HepG2 (cell line): ENCODE results near the gene ANGPTL2. TPM values are rescaled to one million over a fixed set of nuclear protein-coding genes. Genes with fewer than 3 reads are reported as not detected.

Experiments
- ATAC-seq: fragments of 200-7000 bp; cut with Tn5 transposase; 3 replicates; pipeline ENCODE4 v1.9.1; 2020; ENCODE audit warnings: mild to moderate bottlenecking, moderate library complexity
- BruUV-seq: library from RNA; stranded (reverse); fragments of 400-500 nt; replicated peaks from 2 replicates; lab custom pipeline; 2021; lab: Mats Ljungman, UMichigan
- CTCF ChIA-PET: fragments of 300-600 bp; formaldehyde crosslinking; extraction: SDS; loops from one replicate; lab custom pipeline; 2021; ENCODE audit warnings: low total read pairs, inconsistent platforms, low intra/inter-chr PET ratio; lab: Yijun Ruan, JAX
- POLR2A ChIA-PET: fragments of 350-600 bp; sonication (Branson Sonifier 250); formaldehyde crosslinking; loops from one replicate; lab custom pipeline; 2020; ENCODE audit warnings: antibody characterized with exemption, inconsistent platforms; lab: Yijun Ruan, JAX
- DNase-seq: peaks from one replicate; pipeline ENCODE4 v3.0.0-alpha.2; 2015; ENCODE audit warnings: low spot score
- FAIRE-seq: peaks from 3 replicates; lab custom pipeline; 2011; peaks lifted over from hg19 to GRCh38; lab: Jason Lieb, UNC
- H2AFZ ChIP-seq: one replicate; pipeline ENCODE4 v1.6.1; 2011; ENCODE audit warnings: low read length, inconsistent platforms
- H3K27ac ChIP-seq: fragments of 300-600 bp; 3 replicates; pipeline ENCODE4 v1.8.0; 2011; ENCODE audit warnings: mixed run types, mild to moderate bottlenecking, mixed read lengths, low read length, inconsistent platforms; ENCODE audit not compliant: insufficient read depth; ENCODE audit errors: extremely low read length
- H3K27me3 ChIP-seq, 2 experiments: fragments of 200-600 bp in 1 of 2; 2 replicates in 1 of 2; 3 replicates in 1 of 2; pipeline versions ENCODE4 v1.6.0 to v1.8.0; 2011; ENCODE audit warnings: low read length in 2 of 2, mild to moderate bottlenecking in 2 of 2, moderate library complexity in 2 of 2, inconsistent platforms in 1 of 2; ENCODE audit not compliant: insufficient read depth in 2 of 2, control insufficient read depth in 1 of 2
- H3K36me3 ChIP-seq, 2 experiments: fragments of 200-600 bp in 1 of 2; replicated peaks in 1 of 2; 2 replicates in 1 of 2; 3 replicates in 1 of 2; pipeline versions ENCODE4 v1.5.1 to v1.8.0; 2011; ENCODE audit warnings: low read length in 2 of 2, inconsistent platforms in 1 of 2; ENCODE audit not compliant: insufficient read depth in 2 of 2, control insufficient read depth in 1 of 2
- H3K4me1 ChIP-seq: 2 replicates; pipeline ENCODE4 v1.5.1; 2012; ENCODE audit warnings: low read length, inconsistent platforms; ENCODE audit not compliant: insufficient read depth
- H3K4me2 ChIP-seq: 2 replicates; pipeline ENCODE4 v1.6.0; 2011; ENCODE audit warnings: low read depth, low read length, inconsistent platforms
- H3K4me3 ChIP-seq, 3 experiments: fragments of 200-600 bp in 1 of 3; sonication (generic), shearing (Covaris generic) in 1 of 3; replicated peaks in 1 of 3; 2 replicates each; pipeline ENCODE4 v1.5.1; 2011 to 2016; ENCODE audit warnings: low read length in 3 of 3, inconsistent platforms in 2 of 3, low read depth in 2 of 3, mild to moderate bottlenecking in 2 of 3, control low read depth in 1 of 3, mixed read lengths in 1 of 3; ENCODE audit not compliant: insufficient read depth in 1 of 3
- H3K79me2 ChIP-seq: one replicate; pipeline ENCODE4 v1.6.1; 2011; ENCODE audit warnings: low read length, inconsistent platforms; ENCODE audit not compliant: insufficient read depth
- H3K9ac ChIP-seq: 2 replicates; pipeline ENCODE4 v1.6.0; 2011; ENCODE audit warnings: mild to moderate bottlenecking, low read depth, low read length, inconsistent platforms; ENCODE audit not compliant: insufficient read depth
- H3K9me3 ChIP-seq: 2 replicates; pipeline ENCODE4 v1.5.1; 2012; ENCODE audit warnings: mild to moderate bottlenecking, low read length
- H4K20me1 ChIP-seq: 2 replicates; pipeline ENCODE4 v1.6.0; 2011; ENCODE audit warnings: inconsistent platforms, mild to moderate bottlenecking, low read length, moderate library complexity; ENCODE audit not compliant: insufficient read depth
- ATM ChIP-seq: fragments of 450-650 bp; IDR thresholded peaks from 2 replicates; pipeline ENCODE4 v1.7.1; 2017; ENCODE audit warnings: mild to moderate bottlenecking, borderline replicate concordance
- CAMTA2 ChIP-seq: sonication (generic); formaldehyde crosslinking; IDR thresholded peaks from 2 replicates; pipeline ENCODE4 v1.4.0; 2020; ENCODE audit warnings: mild to moderate bottlenecking, missing genetic modification reagents, borderline replicate concordance
- EP300 ChIP-seq, 3 experiments: sonication (generic) in 1 of 3; formaldehyde crosslinking in 1 of 3; IDR thresholded peaks; 2 replicates each; pipeline versions ENCODE4 v1.5.1 to v1.6.1; 2011 to 2020; ENCODE audit warnings: low read depth in 2 of 3, low read length in 2 of 3, borderline replicate concordance in 1 of 3, improper control_type of control experiment in 1 of 3, mild to moderate bottlenecking in 1 of 3, missing genetic modification reagents in 1 of 3, moderate library complexity in 1 of 3
- EZH2 ChIP-seq: conservative IDR thresholded peaks from 2 replicates; pipeline ENCODE4 v1.6.1; 2012; ENCODE audit warnings: mild to moderate bottlenecking, low read depth, low read length, moderate library complexity
- GATAD2A ChIP-seq: IDR thresholded peaks from 2 replicates; pipeline ENCODE4 v1.6.1; 2016
- GLI4 ChIP-seq: sonication (generic); formaldehyde crosslinking; IDR thresholded peaks from 2 replicates; pipeline ENCODE4 v1.5.1; 2020; ENCODE audit warnings: missing genetic modification reagents, mild to moderate bottlenecking, moderate library complexity, borderline replicate concordance
- HMG20B ChIP-seq: conservative IDR thresholded peaks from 2 replicates; pipeline ENCODE4 v1.6.1; 2016; ENCODE audit warnings: missing genetic modification reagents, missing compliant biosample characterization
- KLF13 ChIP-seq: sonication (generic); formaldehyde crosslinking; IDR thresholded peaks from 2 replicates; pipeline ENCODE4 v1.4.0; 2020; ENCODE audit warnings: mild to moderate bottlenecking, missing genetic modification reagents
- KLF6 ChIP-seq: IDR thresholded peaks from 2 replicates; pipeline ENCODE4 v1.8.0; 2016; ENCODE audit warnings: missing biosample characterization, missing genetic modification reagents
- MAZ ChIP-seq, 2 experiments: sonication (generic) in 1 of 2; formaldehyde crosslinking in 1 of 2; IDR thresholded peaks; 2 replicates each; pipeline versions ENCODE4 v1.5.0 to v1.6.1; 2012 to 2020; ENCODE audit warnings: low read depth in 2 of 2, mild to moderate bottlenecking in 2 of 2, borderline replicate concordance in 1 of 2, improper control_type of control experiment in 1 of 2, low read length in 1 of 2, missing genetic modification reagents in 1 of 2, moderate library complexity in 1 of 2
- MEF2D ChIP-seq: sonication (generic); formaldehyde crosslinking; IDR thresholded peaks from 2 replicates; pipeline ENCODE4 v1.5.1; 2020; ENCODE audit warnings: mild to moderate bottlenecking, missing genetic modification reagents
- MIXL1 ChIP-seq: IDR thresholded peaks from 2 replicates; pipeline ENCODE4 v1.6.1; 2016
- NFE2L1 ChIP-seq: sonication (generic); formaldehyde crosslinking; IDR thresholded peaks from 2 replicates; pipeline ENCODE4 v1.4.0; 2020; ENCODE audit warnings: missing genetic modification reagents, mild to moderate bottlenecking, borderline replicate concordance
- NPAS2 ChIP-seq: sonication (generic); formaldehyde crosslinking; IDR thresholded peaks from 2 replicates; pipeline ENCODE4 v1.8.0; 2022; ENCODE audit warnings: mild to moderate bottlenecking, missing genetic modification reagents, borderline replicate concordance
- RBFOX2 ChIP-seq: fragments of 200-400 bp; formaldehyde crosslinking; IDR thresholded peaks from 2 replicates; pipeline ENCODE4 v1.6.1; 2017; ENCODE audit warnings: low read depth, mild to moderate bottlenecking, low read length
- RFX1 ChIP-seq: fragments of 450-650 bp; IDR thresholded peaks from 2 replicates; pipeline ENCODE4 v1.6.1; 2017
- SMYD3 ChIP-seq: sonication (generic); formaldehyde crosslinking; IDR thresholded peaks from 2 replicates; pipeline ENCODE4 v1.8.1; 2023; ENCODE audit warnings: mild to moderate bottlenecking, missing genetic modification reagents
- U2AF1 ChIP-seq: fragments of 200-400 bp; formaldehyde crosslinking; optimal IDR thresholded peaks from 2 replicates; pipeline ENCODE3; 2017; ENCODE audit warnings: mild to moderate bottlenecking, low read depth, low read length
- ZNF224 ChIP-seq: sonication (generic); formaldehyde crosslinking; IDR thresholded peaks from 2 replicates; pipeline ENCODE4 v1.5.0; 2020; ENCODE audit warnings: mild to moderate bottlenecking, missing genetic modification reagents
- ZNF746 ChIP-seq: sonication (generic); formaldehyde crosslinking; IDR thresholded peaks from 2 replicates; pipeline ENCODE4 v1.8.0; 2022; ENCODE audit warnings: mild to moderate bottlenecking, missing genetic modification reagents
- ZNF816 ChIP-seq: sonication (generic); formaldehyde crosslinking; IDR thresholded peaks from 2 replicates; pipeline ENCODE4 v1.8.0; 2022; ENCODE audit warnings: missing genetic modification reagents, mild to moderate bottlenecking, borderline replicate concordance
- WGBS: methylation state at CpG from one replicate; pipeline ENCODE4 v1.1.6; 2017; ENCODE audit warnings: low lambda C conversion rate; 5-methylcytosine and 5-hydroxymethylcytosine counted together
- in situ Hi-C: cut with HindIII; loops from 2 replicates; pipeline ENCODE4 v1.10.0; 2017; ENCODE audit warnings: low pct_unique_long_range_greater_than_20kb; ENCODE audit not compliant: extremely low pct_ligation_motif_present
- intact Hi-C: fragments of 100-400 bp; cut with micrococcal nuclease; formaldehyde crosslinking; loops from one replicate; pipeline ENCODE4 v1.10.0; 2022; ENCODE audit not compliant: unreplicated experiment
- polyA plus RNA-seq, 8 experiments: library from polyadenylated mRNA; depleted of rRNA in 3 of 8; stranded (reverse) in 7 of 8; unstranded in 1 of 8; fragments of >200 nt; fragmentation: Illumina TruSeq in 4 of 8; extraction: Trizol in 4 of 8; gene quantifications; 2 replicates each; pipeline versions ENCODE4 v1.2.1 to v1.2.3, GENCODE V29; 2011 to 2016; ENCODE audit warnings: low read depth in 4 of 8, missing spikeins in 1 of 8, mixed read lengths in 1 of 8; ENCODE audit not compliant: insufficient read depth in 1 of 8
- total RNA-seq, 5 experiments: library from RNA; depleted of rRNA; stranded (reverse); fragments of >200 nt; fragmentation: Illumina TruSeq; extraction: Trizol; gene quantifications; 2 replicates each; pipeline ENCODE4 v1.2.3, GENCODE V29; 2016; ENCODE audit warnings: low read depth in 1 of 5

ANGPTL2 gene
- total and polyA plus RNA-seq, 2 of the 13 experiments (the other 11 are each of a cell fraction or from before 2014, with no cell fraction given) = 0.91 to 21.0 TPM

DNA sequence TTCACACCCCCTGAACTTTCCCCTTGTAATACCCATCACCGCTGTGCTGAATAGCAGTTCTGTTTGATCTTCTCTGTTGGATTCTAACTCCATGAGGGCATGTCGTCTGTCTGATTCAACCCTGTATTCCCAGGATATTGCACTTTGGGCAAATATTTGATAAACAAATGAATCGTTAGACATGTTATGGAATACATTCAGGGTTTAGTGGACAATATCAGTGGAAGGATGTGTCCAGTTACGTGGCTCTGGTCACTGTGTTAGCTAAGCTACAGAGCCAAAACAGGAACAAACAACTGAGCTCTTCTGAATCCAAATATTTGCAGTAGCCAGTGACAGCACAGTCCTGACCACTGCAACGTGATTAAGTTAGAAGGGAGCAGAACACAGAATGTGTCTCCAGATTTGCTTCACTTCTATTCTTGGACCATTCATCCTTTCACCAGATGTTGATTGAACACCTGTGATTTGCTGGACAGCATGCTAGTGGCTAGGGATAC lies 13.2 kb downstream of the ANGPTL2 start:
- Histone ChIP-seq H3K36me3 (no peaks in the 10 kb centered on the region), H3K27ac (peak overlapping the region; percentile 81), H3K9me3 (no peaks in the 10 kb centered on the region), H2AFZ (no peak overlapping the region), H3K27me3 (no peaks in the 10 kb centered on the region), H3K9ac (peak overlapping the region; percentile 66; the same call in 1 of the 2 replicates), H3K4me2 (peak overlapping the region; percentile 74), H4K20me1 (no peaks in the 10 kb centered on the region), H3K79me2 (no peaks in the 10 kb centered on the region), H3K4me1 (peaks cover 74% of the 10 kb centered on the region), H3K4me3 (peak overlapping the region in 1 of 3 experiments; percentile 45; a peak in 1 of 6 replicates)
- CTCF ChIA-PET = no interaction called here
- peak; percentile 85 for DNase-seq
- peak; percentile 86 for ATAC-seq
- intact Hi-C loops (no loop called here), in situ Hi-C loops (no loop called here)
- POLR2A ChIA-PET = interaction anchor here (1.0 kb wide), 1 partner anchor 14 kb away, joined by 3 read pairs; the partner anchor contains the start of gene ANGPTL2
- FAIRE-seq = peak; percentile 72
- 2% methylated on average over 5 of the region's 5 CpGs for WGBS
- no TSS peak for BruUV-seq
- peak in 1 of 2 experiments; percentile 62; a peak in 1 of 4 replicates for TF ChIP-seq EP300 (IDR thresholded peaks at IDR 0.05; ENCODE audit: low read depth in 2 of 2, low read length in 2 of 2)
- TF ChIP-seq EP300 (CRISPR knock-in tag; IDR thresholded peaks at IDR 0.05; ENCODE audit: borderline replicate concordance) = no peak
- TF ChIP-seq RBFOX2 = no peak
- no peak for TF ChIP-seq EZH2
- TF ChIP-seq HMG20B (CRISPR knock-in tag) = no peak
- TF ChIP-seq ZNF816 (CRISPR knock-in tag) = no peak
- TF ChIP-seq MIXL1 (CRISPR knock-in tag) = peak; percentile 45; the same call in 1 of the 2 replicates
- TF ChIP-seq U2AF1 = no peak
- no peak for TF ChIP-seq ZNF224
- no peak; the same call in 1 of the 2 replicates for TF ChIP-seq ATM
- peak; percentile 44; the same call in 1 of the 2 replicates for TF ChIP-seq MEF2D (CRISPR knock-in tag)
- TF ChIP-seq KLF6 (CRISPR knock-in tag) = no peak
- TF ChIP-seq SMYD3 (CRISPR knock-in tag) = no peak
- no peak for TF ChIP-seq GLI4 (CRISPR knock-in tag)
- TF ChIP-seq ZNF746 (CRISPR knock-in tag) = no peak
- peak; percentile 45; the same call in 1 of the 2 replicates for TF ChIP-seq RFX1
- TF ChIP-seq CAMTA2 (CRISPR knock-in tag) = no peak
- TF ChIP-seq MAZ (IDR thresholded peaks at IDR 0.05; ENCODE audit: borderline replicate concordance, low read depth, low read length) = no peak
- TF ChIP-seq MAZ (CRISPR knock-in tag; IDR thresholded peaks at IDR 0.05; ENCODE audit: low read depth) = no peak
- TF ChIP-seq NFE2L1 (CRISPR knock-in tag) = no peak
- TF ChIP-seq KLF13 (CRISPR knock-in tag) = no peak
- no peak for TF ChIP-seq NPAS2 (CRISPR knock-in tag)
- TF ChIP-seq GATAD2A = 0 out of 2 replicates have a peak, but pooled peaks have one; percentile 10
